ENCODE results near the gene NUP107.

- TF ChIP-seq CTCF (IDR thresholded peaks at IDR 0.05; ENCODE audit: low read depth, low read length, poor library complexity, severe bottlenecking), result no peak
- no peak for TF ChIP-seq EZH2phosphoT487 (IDR thresholded peaks at IDR 0.05; ENCODE audit: borderline replicate concordance, low read length)
These were observed 38.6 kb upstream of the NUP107 start for GRCh38 chr12:68648179-68648578.

All from DOHH2 (cell line).